GM12873 (cell line): ENCODE data around the gene IP6K2.

Experiments used
- TF ChIP-seq, protein P1 (sequence below): IDR thresholded peaks from 2 replicates; pipeline ENCODE4 v1.5.1; 2012; ENCODE audit warnings: low read depth, mild to moderate bottlenecking, moderate library complexity, low read length, control low read depth; ENCODE audit not compliant: insufficient read depth; ENCODE audit errors: missing control alignments

The IP6K2 gene

GRCh38 chr3:48716982-48717746 is at the start of gene IP6K2:
IP6K2 (minus strand) TSS chr3:48717221; CDS start chr3:48695291, 21,930 bp downstream.
- TF ChIP-seq, protein P1, sequence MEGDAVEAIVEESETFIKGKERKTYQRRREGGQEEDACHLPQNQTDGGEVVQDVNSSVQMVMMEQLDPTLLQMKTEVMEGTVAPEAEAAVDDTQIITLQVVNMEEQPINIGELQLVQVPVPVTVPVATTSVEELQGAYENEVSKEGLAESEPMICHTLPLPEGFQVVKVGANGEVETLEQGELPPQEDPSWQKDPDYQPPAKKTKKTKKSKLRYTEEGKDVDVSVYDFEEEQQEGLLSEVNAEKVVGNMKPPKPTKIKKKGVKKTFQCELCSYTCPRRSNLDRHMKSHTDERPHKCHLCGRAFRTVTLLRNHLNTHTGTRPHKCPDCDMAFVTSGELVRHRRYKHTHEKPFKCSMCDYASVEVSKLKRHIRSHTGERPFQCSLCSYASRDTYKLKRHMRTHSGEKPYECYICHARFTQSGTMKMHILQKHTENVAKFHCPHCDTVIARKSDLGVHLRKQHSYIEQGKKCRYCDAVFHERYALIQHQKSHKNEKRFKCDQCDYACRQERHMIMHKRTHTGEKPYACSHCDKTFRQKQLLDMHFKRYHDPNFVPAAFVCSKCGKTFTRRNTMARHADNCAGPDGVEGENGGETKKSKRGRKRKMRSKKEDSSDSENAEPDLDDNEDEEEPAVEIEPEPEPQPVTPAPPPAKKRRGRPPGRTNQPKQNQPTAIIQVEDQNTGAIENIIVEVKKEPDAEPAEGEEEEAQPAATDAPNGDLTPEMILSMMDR: no peak

DNA sequence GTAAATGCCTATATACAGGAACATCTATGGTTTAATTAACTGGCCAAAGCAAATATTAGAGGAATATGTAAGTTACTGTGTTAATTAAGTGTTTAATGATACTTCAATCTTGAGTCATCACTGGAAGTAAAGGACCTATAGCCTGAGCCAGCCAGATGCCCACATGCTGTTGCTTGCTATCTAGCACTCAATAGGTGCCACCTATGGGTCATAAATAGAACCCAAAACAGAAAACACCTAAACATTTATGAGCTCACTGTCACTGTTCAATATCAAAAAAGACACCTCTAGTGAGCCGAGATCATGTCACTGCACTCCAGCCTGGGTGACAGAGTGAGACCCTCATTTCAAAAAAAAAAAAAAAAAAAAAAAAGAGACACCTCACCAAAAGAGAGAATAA is 48.4 kb upstream of the IP6K2 start:
- TF ChIP-seq, protein P1: peak; percentile 34

DNA sequence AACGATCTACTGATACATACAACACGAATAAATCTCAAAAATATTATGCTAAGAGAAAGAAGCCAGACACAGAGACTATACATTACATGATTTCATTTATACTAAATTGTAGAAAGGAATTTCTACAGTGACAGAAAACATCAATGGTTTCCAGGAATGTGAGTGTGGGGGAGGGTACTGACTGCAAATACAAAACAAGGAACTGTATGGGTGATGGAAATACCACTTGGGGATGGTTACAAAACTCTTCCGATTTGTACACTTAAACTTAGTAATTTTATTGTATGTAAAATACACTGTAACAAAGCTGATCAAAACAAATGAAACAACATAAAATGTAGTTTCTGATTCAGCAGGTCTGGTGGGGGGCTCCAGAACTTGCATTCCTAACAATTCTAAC is 45.8 kb upstream of the IP6K2 start:
- TF ChIP-seq, protein P1: no peak

- TF ChIP-seq, protein P1: no peak
Measured at GRCh38 chr3:48759071-48759470, 42.0 kb upstream of the IP6K2 start.

DNA sequence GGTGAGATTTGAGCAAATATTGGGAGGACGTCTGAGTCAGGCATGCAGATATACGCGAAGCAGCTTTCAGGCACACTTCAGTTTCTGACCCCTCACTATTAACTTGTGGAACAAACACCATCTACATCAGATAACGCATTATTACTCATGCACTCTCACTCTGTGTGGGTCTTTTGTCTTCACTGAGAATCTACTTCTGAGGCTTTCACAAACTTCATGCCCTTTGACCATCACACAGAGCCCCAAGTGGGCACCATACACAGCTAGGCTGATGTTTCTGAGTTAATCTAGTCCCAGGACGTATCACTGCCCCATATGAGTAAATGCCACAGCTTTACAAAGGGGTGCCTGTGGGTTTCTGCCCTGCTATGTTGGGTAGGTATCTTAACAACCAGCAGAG is 39.6 kb upstream of the IP6K2 start:
- TF ChIP-seq, protein P1: no peak

DNA sequence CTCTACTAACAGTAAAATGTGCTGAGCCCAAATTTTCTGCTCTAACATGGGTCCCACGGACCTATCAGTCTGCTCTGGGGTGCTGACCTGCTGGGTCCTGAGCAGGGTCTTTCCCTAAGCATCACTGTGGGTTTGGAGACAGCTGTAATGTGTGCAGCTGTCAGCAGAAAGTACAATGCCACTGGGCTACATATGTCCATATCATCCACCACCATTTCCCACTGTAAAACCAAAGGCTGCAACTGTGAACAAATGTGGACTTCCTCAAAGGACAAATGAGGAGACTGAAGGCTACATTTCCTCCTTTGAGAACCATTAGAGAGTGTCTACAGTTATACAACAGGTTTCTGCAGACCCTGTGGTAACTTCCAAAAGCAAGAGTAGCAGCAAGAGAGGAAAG is 33.8 kb upstream of the IP6K2 start:
- TF ChIP-seq, protein P1: no peak

GRCh38 chr3:48748754-48749153 is 31.7 kb upstream of the IP6K2 start:
- TF ChIP-seq, protein P1: no peak
